ENCODE measurements around the gene TERT.

DNA sequence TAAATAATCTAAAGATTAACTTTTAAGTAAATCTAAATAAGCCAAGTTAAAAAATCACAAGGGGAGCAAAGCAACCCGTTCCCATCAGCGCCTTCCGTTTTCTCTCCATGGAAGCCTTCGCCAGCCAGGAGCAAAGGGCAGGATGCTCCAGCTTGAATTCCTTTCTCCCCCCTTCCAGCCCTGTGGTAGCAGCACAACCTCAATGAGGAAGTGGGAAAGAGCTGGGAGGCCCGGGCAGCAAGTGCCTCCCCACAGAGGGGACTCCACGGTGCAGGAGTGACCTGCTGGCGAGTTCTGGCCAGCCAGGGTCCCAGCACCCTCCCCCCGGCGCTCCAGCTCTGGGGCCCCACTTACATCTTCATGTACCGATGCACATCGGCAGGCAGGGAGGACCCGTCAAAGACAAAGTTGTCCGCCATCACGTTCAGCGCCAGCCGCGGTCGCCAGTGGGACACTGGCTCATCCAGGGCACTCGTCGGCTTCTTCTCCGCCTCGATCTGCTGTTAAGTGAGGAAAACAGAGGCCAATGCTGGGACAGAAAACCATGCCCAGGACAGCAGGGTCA lies 43.7 kb upstream of the TERT start:
- TF ChIP-seq POLR2A (IDR thresholded peaks at IDR 0.05) (no peak), EP300 (IDR thresholded peaks at IDR 0.05) (no peak), POLR2AphosphoS5 (IDR thresholded peaks at IDR 0.05) (no peak)
- TF ChIP-seq, protein P1, sequence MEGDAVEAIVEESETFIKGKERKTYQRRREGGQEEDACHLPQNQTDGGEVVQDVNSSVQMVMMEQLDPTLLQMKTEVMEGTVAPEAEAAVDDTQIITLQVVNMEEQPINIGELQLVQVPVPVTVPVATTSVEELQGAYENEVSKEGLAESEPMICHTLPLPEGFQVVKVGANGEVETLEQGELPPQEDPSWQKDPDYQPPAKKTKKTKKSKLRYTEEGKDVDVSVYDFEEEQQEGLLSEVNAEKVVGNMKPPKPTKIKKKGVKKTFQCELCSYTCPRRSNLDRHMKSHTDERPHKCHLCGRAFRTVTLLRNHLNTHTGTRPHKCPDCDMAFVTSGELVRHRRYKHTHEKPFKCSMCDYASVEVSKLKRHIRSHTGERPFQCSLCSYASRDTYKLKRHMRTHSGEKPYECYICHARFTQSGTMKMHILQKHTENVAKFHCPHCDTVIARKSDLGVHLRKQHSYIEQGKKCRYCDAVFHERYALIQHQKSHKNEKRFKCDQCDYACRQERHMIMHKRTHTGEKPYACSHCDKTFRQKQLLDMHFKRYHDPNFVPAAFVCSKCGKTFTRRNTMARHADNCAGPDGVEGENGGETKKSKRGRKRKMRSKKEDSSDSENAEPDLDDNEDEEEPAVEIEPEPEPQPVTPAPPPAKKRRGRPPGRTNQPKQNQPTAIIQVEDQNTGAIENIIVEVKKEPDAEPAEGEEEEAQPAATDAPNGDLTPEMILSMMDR (IDR thresholded peaks at IDR 0.05) = no peak

All from sigmoid colon (tissue), 4 donors.